ENCODE results near the gene TBL2. TPM values are rescaled to one million over a fixed set of nuclear protein-coding genes. Genes with fewer than 3 reads are reported as not detected.
A peak's percentile ranks its signal among the peaks of the same experiment; 100 is the strongest.

Gene TBL2
- total and polyA plus RNA-seq, 2 of the 4 experiments (the other 2 are of a cell fraction) = 72.6 to 94.1 TPM

DNA sequence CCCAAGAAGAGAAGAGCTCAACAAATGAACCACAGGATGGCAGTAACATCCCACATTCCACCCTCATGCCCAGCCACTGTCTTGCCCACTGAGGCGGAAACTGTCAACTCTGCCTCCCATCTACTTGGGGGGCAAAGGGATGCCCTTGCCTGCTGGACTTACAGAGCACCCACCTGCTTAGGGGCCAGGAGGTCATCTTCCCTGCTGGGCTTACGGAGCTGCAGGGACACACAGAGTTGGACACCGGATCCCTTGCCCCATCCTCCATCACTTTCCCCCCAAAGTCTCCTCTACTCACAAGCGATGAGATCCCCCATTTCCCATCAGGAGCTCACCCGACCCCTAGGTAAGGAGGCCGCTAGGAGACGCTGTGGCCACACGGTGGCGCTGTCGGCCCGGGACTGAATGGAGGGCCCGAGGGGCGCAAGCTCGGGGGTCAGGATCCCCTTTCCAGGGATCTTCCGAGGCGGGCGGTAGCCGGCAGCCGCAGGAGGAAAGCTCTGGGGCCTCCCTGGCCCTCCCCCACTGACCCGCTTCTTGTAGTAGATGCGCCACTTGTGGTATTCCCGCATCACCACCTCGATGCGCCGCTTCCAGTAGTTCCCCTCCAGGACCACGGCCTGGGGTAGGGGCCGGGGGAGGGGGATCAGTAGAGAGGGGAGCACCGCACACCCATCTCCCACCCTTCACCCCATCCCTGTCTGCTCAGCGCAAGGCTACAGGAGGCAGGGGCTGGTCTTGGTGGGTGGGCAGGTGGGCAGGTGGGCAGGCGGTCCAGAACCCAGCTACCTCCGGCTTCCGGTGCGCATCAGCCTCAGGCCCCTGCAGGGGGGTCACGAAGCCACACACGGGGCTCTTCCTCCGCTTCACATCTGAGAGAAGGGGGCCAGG lies 28.7 kb upstream of the TBL2 start:
- H3K23ac ChIP-seq (ENCODE audit: low read depth, low read length) = peak overlapping the region; percentile 23; the same call in 1 of the 2 replicates
- peak; percentile 84 for ATAC-seq (ENCODE audit: low read depth)

More for the DNA sequence above, 28.7 kb upstream of the TBL2 start:
- POLR2A ChIA-PET (ENCODE audit: unreplicated experiment) = no interaction called here
- H4K5ac ChIP-seq (ENCODE audit: low read depth, low read length) = no peak overlapping the region
- TF ChIP-seq RAD21 (IDR thresholded peaks at IDR 0.05; ENCODE audit: low read length) (peak; percentile 87), POLR2A (IDR thresholded peaks at IDR 0.05; ENCODE audit: low read depth, low read length) (no peak), SMC3 (IDR thresholded peaks at IDR 0.05; ENCODE audit: low read depth, low read length) (peak; percentile 80), MAZ (IDR thresholded peaks at IDR 0.05; ENCODE audit: borderline replicate concordance, low read depth, low read length) (peak; percentile 34; the same call in 1 of the 2 replicates)
- TF ChIP-seq, protein P1, sequence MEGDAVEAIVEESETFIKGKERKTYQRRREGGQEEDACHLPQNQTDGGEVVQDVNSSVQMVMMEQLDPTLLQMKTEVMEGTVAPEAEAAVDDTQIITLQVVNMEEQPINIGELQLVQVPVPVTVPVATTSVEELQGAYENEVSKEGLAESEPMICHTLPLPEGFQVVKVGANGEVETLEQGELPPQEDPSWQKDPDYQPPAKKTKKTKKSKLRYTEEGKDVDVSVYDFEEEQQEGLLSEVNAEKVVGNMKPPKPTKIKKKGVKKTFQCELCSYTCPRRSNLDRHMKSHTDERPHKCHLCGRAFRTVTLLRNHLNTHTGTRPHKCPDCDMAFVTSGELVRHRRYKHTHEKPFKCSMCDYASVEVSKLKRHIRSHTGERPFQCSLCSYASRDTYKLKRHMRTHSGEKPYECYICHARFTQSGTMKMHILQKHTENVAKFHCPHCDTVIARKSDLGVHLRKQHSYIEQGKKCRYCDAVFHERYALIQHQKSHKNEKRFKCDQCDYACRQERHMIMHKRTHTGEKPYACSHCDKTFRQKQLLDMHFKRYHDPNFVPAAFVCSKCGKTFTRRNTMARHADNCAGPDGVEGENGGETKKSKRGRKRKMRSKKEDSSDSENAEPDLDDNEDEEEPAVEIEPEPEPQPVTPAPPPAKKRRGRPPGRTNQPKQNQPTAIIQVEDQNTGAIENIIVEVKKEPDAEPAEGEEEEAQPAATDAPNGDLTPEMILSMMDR (conservative IDR thresholded peaks at IDR 0.05; ENCODE audit: low read depth, low read length) = peak; percentile 89
- H3K27ac ChIP-seq (ENCODE audit: insufficient read depth, low read length) = no peak overlapping the region
- H3K9ac ChIP-seq (ENCODE audit: low read depth, low read length) = no peak overlapping the region
- H3K4me2 ChIP-seq (ENCODE audit: low read depth, low read length) = peak overlapping the region; percentile 13; the same call in 1 of the 2 replicates
- no peak overlapping the region for H4K8ac ChIP-seq (ENCODE audit: low read depth in 2 of 2, low read length in 2 of 2)
- BruUV-seq (replicated peaks) = no TSS peak
- CTCF ChIA-PET = interaction anchor here (0.9 to 1.6 kb wide), 7 partner anchors 9 to 124 kb away, joined by 3 to 9 read pairs (median 3); no protein-coding TSS in a partner anchor
- H3K27me3 ChIP-seq (ENCODE audit: control insufficient read depth, insufficient read depth, low read length) = peaks cover 13% of the 10 kb centered on the region; the same call in 1 of the 2 replicates
- no peak overlapping the region for H2BK20ac ChIP-seq (ENCODE audit: low read depth, low read length)
- no peak overlapping the region for H3K4ac ChIP-seq (ENCODE audit: low read depth, low read length)
- no peaks in the 10 kb centered on the region for H3K4me1 ChIP-seq (ENCODE audit: control insufficient read depth, insufficient read depth, low read length)
- H3K36me3 ChIP-seq (ENCODE audit: control insufficient read depth, insufficient read depth, low read length) = no peaks in the 10 kb centered on the region
- no CpG with 5 or more reads among the region's 36 CpGs for WGBS, 2 experiments (ENCODE audit: extremely low coverage in 2 of 2, insufficient read length in 1 of 2)
- H3K14ac ChIP-seq (replicated peaks; ENCODE audit: low read depth, low read length) = no peak overlapping the region
- H2BK15ac ChIP-seq (ENCODE audit: low read depth, low read length) = no peak overlapping the region
- H3K9me3 ChIP-seq (ENCODE audit: control insufficient read depth, insufficient read depth, low read length) = no peaks in the 10 kb centered on the region
- dilution Hi-C loops (cut with HindIII; ENCODE audit: low sequenced_read_pairs, unreplicated experiment) (no loop called here), in situ Hi-C loops (cut with MboI; ENCODE audit: low sequenced_read_pairs) (loop anchor here (5.0 kb wide), 2 partner anchors 70 to 125 kb away; no protein-coding TSS in a partner anchor), intact Hi-C loops (cut with micrococcal nuclease) (loop anchor here (1.0 to 5.0 kb wide), 3 partner anchors 76 to 245 kb away; partner anchors contain the start of genes BUD23 and DNAJC30)
- no peaks in the 10 kb centered on the region; the same call in 1 of the 2 replicates for H4K20me1 ChIP-seq (ENCODE audit: insufficient read depth, low read length)
- H3K56ac ChIP-seq (ENCODE audit: extremely low read depth, insufficient read depth, low read length) = no peak overlapping the region
- peak; percentile 10 for DNase-seq
- no peak overlapping the region for H2BK120ac ChIP-seq (ENCODE audit: low read depth, low read length)
- no peak overlapping the region for H2BK5ac ChIP-seq (ENCODE audit: low read depth, low read length, poor library complexity, severe bottlenecking)
- H3K9me1 ChIP-seq (ENCODE audit: insufficient read depth, low read length) = no peaks in the 10 kb centered on the region
- no peak overlapping the region for H4K91ac ChIP-seq (ENCODE audit: insufficient read depth, low read depth, low read length)
- H2AK9ac ChIP-seq (replicated peaks; ENCODE audit: low read depth, low read length, poor library complexity) = peak overlapping the region; percentile 77
- H2AK5ac ChIP-seq (ENCODE audit: low read depth, low read length) = no peak overlapping the region; the same call in 1 of the 2 replicates
- H3K79me1 ChIP-seq (ENCODE audit: low read depth in 1 of 2, low read length in 2 of 2) = no peaks in the 10 kb centered on the region
- peak overlapping the region; percentile 71 for H2AFZ ChIP-seq (replicated peaks; ENCODE audit: low read length, poor library complexity)
- no peak overlapping the region for H3K18ac ChIP-seq (ENCODE audit: low read depth, low read length)
- no peak overlapping the region for H3K4me3 ChIP-seq (ENCODE audit: insufficient read depth, low read depth, low read length)

Measured in IMR-90 (cell line).